Left ventricle myocardium inferior (tissue), 1 donor: ENCODE data around the gene USP36. TPM values are rescaled to one million over a fixed set of nuclear protein-coding genes. Genes with fewer than 3 reads are reported as not detected.

ENCODE experiments used
- DNase-seq: peaks from one replicate; pipeline ENCODE4 v3.0.0-alpha.2; 2020
- H3K27ac ChIP-seq: fragments of 200-600 bp; replicated peaks from 2 replicates; pipeline ENCODE4 v1.8.0; 2021
- H3K27me3 ChIP-seq: fragments of 200-600 bp; 2 replicates; pipeline ENCODE4 v1.8.0; 2021; ENCODE audit warnings: low read depth
- H3K36me3 ChIP-seq: fragments of 200-600 bp; 2 replicates; pipeline ENCODE4 v1.8.0; 2021
- H3K4me1 ChIP-seq: fragments of 200-600 bp; 2 replicates; pipeline ENCODE4 v1.8.0; 2021
- H3K4me3 ChIP-seq: fragments of 200-600 bp; 2 replicates; pipeline ENCODE4 v1.8.0; 2021; ENCODE audit warnings: mild to moderate bottlenecking, moderate library complexity
- H3K9me3 ChIP-seq: fragments of 200-600 bp; replicated peaks from 2 replicates; pipeline ENCODE4 v1.8.0; 2021
- intact Hi-C: fragments of 100-400 bp; cut with micrococcal nuclease; formaldehyde crosslinking; loops from one replicate; pipeline ENCODE4 v1.11.0; 2022
- total RNA-seq: library from RNA; stranded (reverse); fragmentation: NEBNext Ultra II Directional; extraction: Animal tissue kit (Norgen Biotek cat#: 25700); gene quantifications from one replicate; pipeline ENCODE4 v1.2.1, GENCODE V29; 2021
- TF ChIP-seq, protein P1 (sequence below): fragments of 200-600 bp; IDR thresholded peaks from 2 replicates; pipeline ENCODE4 v1.8.0; 2021; ENCODE audit warnings: antibody characterized with exemption, mild to moderate bottlenecking, borderline replicate concordance
- donor health status: DM: no; HTN: yes; CAD: no; lungs with severe emphysema.

The USP36 gene
- total RNA-seq, 1 donor from 2014 or later = 19.4 TPM

DNA sequence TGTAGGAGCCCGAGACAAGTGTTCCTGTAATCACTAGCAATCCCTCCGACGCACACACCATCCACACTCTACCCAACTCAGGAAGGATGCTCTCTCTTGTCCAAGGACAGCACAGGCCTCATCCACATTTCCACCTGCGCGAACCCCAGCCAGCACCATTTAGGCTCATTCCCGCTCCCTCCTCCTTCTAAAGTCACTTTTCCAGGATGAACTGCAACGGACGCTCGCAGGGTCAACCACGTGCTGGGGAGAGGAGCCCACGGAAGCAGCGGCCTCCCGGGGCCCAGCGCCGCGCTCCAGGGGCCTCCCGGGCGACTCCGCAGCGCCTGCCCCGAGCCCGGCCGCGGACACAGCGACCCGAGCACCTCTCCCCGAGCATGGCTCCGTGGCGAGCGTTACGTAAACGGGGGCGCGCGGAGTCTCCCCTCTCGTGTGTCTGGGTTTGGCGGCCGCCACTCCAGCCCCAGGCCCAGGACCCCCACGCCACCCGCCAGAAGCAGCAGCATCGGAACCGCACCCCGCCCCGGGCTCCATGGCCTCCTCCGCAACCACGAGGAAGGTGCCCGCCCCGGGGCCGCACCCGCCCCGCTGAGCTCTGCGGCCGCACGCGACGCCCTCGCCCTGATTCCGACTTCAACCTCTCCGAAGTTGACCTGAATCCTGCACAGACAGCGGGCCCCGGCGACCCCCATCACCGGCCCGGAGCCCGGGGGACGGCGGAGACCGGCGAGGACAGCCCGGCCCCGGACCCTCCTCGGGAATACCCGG is 668 bp downstream of the USP36 start:
- TF ChIP-seq, protein P1, sequence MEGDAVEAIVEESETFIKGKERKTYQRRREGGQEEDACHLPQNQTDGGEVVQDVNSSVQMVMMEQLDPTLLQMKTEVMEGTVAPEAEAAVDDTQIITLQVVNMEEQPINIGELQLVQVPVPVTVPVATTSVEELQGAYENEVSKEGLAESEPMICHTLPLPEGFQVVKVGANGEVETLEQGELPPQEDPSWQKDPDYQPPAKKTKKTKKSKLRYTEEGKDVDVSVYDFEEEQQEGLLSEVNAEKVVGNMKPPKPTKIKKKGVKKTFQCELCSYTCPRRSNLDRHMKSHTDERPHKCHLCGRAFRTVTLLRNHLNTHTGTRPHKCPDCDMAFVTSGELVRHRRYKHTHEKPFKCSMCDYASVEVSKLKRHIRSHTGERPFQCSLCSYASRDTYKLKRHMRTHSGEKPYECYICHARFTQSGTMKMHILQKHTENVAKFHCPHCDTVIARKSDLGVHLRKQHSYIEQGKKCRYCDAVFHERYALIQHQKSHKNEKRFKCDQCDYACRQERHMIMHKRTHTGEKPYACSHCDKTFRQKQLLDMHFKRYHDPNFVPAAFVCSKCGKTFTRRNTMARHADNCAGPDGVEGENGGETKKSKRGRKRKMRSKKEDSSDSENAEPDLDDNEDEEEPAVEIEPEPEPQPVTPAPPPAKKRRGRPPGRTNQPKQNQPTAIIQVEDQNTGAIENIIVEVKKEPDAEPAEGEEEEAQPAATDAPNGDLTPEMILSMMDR = no peak
- H3K36me3 ChIP-seq = peaks cover 26% of the 10 kb centered on the region
- H3K4me3 ChIP-seq = peak overlapping the region; percentile 97
- H3K27ac ChIP-seq = peak overlapping the region; percentile 98
- intact Hi-C loops = no loop called here
- peaks cover 31% of the 10 kb centered on the region for H3K4me1 ChIP-seq
- DNase-seq = no peak
- no peaks in the 10 kb centered on the region for H3K27me3 ChIP-seq
- H3K9me3 ChIP-seq = no peaks in the 10 kb centered on the region

DNA sequence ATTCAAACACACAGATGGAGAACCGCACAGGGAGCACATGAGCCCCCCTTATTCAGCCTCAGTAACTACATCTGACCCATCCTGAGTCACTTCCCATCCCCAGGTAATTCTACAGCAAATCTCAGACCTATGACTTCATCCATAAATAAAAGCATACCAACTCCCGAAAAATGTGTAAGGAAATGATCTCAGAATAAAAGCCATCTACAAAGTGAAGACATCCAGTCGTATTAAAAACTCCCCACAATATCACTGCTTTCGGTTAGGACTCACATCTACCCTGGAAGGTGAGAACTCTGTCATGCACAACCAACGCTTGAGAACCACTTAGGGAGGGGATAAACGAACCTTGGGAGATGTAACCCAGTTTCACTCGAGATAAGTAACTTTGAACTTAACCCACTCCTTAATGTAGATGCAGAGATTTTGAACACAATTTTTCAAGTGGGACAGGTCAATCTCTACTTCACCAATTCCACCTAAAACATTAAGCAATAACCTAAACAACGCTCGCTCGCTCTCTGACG is 1.3 kb downstream of the USP36 start:
- TF ChIP-seq, protein P1 = no peak
- intact Hi-C loops = no loop called here
- no peak for DNase-seq
- H3K4me1 ChIP-seq = peaks cover 31% of the 10 kb centered on the region
- H3K27ac ChIP-seq = peak overlapping the region; percentile 98
- H3K27me3 ChIP-seq = no peaks in the 10 kb centered on the region
- peaks cover 32% of the 10 kb centered on the region for H3K36me3 ChIP-seq
- peak overlapping the region; percentile 97 for H3K4me3 ChIP-seq
- H3K9me3 ChIP-seq = no peaks in the 10 kb centered on the region

DNA sequence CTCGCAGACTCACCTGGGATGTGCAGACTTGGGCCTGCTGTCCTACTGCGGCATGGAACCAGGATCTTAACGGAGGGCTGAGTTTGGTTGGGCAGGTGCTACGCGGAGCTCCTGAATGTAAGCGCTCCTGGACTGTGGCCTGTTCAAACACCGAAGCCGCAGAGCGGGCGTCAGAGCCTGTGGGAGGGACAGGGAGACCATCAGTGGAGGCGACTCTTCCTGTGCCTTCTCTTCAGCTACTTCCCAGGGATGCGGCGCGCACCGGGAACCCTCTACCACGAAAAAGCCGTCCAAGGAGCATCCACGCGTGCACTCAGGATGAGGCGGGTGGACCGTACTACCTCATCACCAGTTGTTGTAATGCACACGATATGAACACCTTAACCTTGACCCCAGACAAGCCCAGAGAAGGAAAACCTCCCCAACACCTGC is 2.0 kb downstream of the USP36 start:
- H3K4me1 ChIP-seq = peaks cover 31% of the 10 kb centered on the region
- intact Hi-C loops = no loop called here
- DNase-seq = no peak
- no peaks in the 10 kb centered on the region for H3K9me3 ChIP-seq
- no peak overlapping the region for H3K27ac ChIP-seq
- TF ChIP-seq, protein P1 = no peak
- H3K27me3 ChIP-seq = no peaks in the 10 kb centered on the region
- H3K4me3 ChIP-seq = peak overlapping the region; percentile 97
- H3K36me3 ChIP-seq = peaks cover 39% of the 10 kb centered on the region

DNA sequence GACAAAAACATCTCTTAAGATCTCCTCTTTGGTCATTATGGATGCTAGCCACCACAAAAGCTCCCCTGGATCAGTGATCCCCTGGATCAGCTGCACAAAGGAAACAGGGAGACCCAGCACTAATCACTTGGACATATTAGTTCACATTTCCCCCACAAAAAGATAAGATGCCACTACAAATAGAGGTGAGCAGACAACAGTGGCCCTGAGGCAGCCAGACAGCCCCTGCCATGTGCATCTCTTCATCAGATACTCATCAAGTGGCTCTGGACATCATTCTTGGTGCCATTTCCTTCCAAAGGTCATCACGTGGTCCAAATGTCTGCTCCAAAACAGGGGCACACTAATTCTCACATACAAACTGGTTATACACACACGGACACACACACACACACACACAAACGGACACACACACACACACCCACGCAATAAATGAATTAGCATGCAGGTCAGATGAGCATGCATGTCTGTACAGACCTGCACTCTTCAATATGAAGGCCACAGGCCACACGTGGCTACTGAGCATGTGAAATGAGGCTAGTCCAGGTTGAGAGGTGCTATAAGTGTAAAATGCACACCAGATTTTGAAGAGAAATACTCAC is 4.1 kb downstream of the USP36 start:
- no peaks in the 10 kb centered on the region for H3K27me3 ChIP-seq
- no peaks in the 10 kb centered on the region for H3K9me3 ChIP-seq
- H3K4me3 ChIP-seq = no peak overlapping the region
- TF ChIP-seq, protein P1 = no peak
- intact Hi-C loops = no loop called here
- no peak for DNase-seq
- H3K4me1 ChIP-seq = peaks cover 29% of the 10 kb centered on the region
- H3K27ac ChIP-seq = no peak overlapping the region
- H3K36me3 ChIP-seq = peaks cover 60% of the 10 kb centered on the region

DNA sequence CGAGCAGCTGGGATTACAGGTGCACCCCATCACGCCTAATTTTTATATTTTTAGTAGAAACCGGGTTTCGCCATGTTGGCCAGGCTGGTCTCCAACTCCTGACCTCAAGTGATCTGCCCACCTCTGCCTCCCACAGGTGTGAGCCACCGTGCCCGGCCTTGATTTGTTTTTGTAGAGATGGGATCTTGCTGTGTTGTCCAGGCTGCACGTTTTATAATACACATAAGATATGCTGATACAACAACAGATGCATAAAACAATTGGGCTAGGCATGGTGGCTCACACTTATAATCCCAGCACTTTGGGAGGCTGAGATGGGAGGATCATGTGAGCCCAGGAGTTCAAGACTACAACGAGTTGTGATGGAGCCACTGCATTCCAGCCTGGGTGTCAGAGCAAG is 6.0 kb downstream of the USP36 start:
- Histone ChIP-seq H3K4me1 (peaks cover 12% of the 10 kb centered on the region), H3K9me3 (no peaks in the 10 kb centered on the region), H3K27ac (no peak overlapping the region), H3K36me3 (peaks cover 79% of the 10 kb centered on the region), H3K4me3 (no peak overlapping the region), H3K27me3 (no peaks in the 10 kb centered on the region)
- intact Hi-C loops = no loop called here
- no peak for DNase-seq
- TF ChIP-seq, protein P1 = no peak
